Measurements from ENCODE around the gene ZFR.

DNA sequence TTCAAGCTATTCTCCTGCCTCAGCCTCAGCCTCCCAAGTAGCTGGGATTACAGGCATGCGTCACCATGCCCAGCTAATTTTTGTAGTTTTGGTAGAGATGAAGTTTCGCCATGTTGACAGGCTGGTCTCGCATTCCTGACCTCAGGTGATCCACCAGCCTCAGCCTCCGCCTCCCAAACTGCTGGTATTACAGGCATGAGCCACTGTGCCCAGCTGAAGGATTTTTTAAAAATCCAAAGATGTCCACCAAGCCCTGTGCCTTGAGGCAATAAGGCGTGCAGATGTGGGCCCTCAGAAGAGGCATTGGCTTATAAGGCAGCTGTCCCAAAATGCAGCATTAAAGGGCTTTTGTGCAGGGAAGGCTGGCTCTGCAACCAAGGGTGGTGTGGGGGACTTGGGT, 10.3 kb upstream of the ZFR start:
- TF ChIP-seq, protein P1, sequence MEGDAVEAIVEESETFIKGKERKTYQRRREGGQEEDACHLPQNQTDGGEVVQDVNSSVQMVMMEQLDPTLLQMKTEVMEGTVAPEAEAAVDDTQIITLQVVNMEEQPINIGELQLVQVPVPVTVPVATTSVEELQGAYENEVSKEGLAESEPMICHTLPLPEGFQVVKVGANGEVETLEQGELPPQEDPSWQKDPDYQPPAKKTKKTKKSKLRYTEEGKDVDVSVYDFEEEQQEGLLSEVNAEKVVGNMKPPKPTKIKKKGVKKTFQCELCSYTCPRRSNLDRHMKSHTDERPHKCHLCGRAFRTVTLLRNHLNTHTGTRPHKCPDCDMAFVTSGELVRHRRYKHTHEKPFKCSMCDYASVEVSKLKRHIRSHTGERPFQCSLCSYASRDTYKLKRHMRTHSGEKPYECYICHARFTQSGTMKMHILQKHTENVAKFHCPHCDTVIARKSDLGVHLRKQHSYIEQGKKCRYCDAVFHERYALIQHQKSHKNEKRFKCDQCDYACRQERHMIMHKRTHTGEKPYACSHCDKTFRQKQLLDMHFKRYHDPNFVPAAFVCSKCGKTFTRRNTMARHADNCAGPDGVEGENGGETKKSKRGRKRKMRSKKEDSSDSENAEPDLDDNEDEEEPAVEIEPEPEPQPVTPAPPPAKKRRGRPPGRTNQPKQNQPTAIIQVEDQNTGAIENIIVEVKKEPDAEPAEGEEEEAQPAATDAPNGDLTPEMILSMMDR (IDR thresholded peaks at IDR 0.05; ENCODE audit: poor library complexity), result no peak
- TF ChIP-seq EZH2phosphoT487 (IDR thresholded peaks at IDR 0.05; ENCODE audit: low read depth, severe bottlenecking, unreplicated experiment) (no peak), EZH2 (IDR thresholded peaks at IDR 0.05; ENCODE audit: borderline replicate concordance) (no peak)
